Measurements from ENCODE around the gene RTP5. TPM values are rescaled to one million over a fixed set of nuclear protein-coding genes. Genes with fewer than 3 reads are reported as not detected.

RTP5 gene
- total and polyA plus RNA-seq, 9 donors: 0.05 to 0.06 (median 0.05) TPM; not detected in 6

GRCh38 chr2:241852981-241853631 is 16.4 kb upstream of the RTP5 start:
- Histone ChIP-seq H3K27me3 (ENCODE audit: control insufficient read depth, insufficient read depth, low read length) (peaks cover 3% of the 10 kb centered on the region), H3K4me3 (ENCODE audit: low read length) (no peak overlapping the region), H3K4me1 (ENCODE audit: control insufficient read depth, insufficient read depth, low read length) (peaks cover 14% of the 10 kb centered on the region), H3K9me3 (replicated peaks; ENCODE audit: control insufficient read depth, low read depth, low read length) (no peaks in the 10 kb centered on the region), H3K36me3 (ENCODE audit: control insufficient read depth, insufficient read depth, low read length) (no peaks in the 10 kb centered on the region), H3K27ac (ENCODE audit: low read length) (no peak overlapping the region)
- 87% methylated on average over 9 of the region's 10 CpGs for WGBS (ENCODE audit: insufficient coverage)
- no peak for DNase-seq

DNA sequence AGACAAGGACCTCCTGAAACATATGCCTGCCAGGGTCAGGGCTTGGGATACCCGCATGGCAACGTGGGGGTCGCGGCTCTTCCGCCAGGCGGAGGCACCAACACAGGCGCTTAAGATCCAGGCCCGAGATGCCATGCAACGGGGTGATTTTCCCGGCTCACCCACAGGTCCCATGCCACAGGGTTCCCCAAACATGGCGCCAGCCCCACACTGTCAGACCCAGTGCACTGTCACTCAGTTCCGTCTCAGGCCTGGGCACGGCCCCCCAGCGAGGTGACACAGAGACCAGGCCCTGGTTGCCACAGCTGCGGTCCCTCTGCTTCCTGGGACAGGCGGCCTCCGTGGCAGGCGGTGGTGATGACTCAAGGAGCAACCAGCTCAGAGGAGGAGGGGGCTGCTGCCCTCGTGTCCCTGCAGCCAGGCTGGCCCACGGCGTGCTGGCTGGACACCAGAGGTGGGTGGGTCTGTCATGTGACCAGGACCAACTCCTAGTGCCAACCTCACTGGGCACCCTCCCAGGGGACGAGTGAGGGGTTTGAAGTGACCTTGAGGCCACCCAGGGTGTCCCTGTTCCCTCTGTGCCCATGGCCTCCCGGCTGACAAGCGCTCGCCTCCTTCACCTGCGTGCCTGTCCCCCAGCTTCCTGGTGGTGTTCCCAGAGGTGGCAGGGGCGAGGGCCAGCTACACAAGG is 15.7 kb upstream of the RTP5 start:
- H3K36me3 ChIP-seq (ENCODE audit: control insufficient read depth, insufficient read depth, low read length): no peaks in the 10 kb centered on the region
- peaks cover 17% of the 10 kb centered on the region for H3K4me1 ChIP-seq (ENCODE audit: control insufficient read depth, insufficient read depth, low read length)
- 77% methylated on average over 24 of the region's 27 CpGs for WGBS (ENCODE audit: insufficient coverage)
- H3K9me3 ChIP-seq (replicated peaks; ENCODE audit: control insufficient read depth, low read depth, low read length): no peaks in the 10 kb centered on the region
- no peak overlapping the region for H3K4me3 ChIP-seq (ENCODE audit: low read length)
- H3K27me3 ChIP-seq (ENCODE audit: control insufficient read depth, insufficient read depth, low read length): peaks cover 5% of the 10 kb centered on the region
- no peak for DNase-seq
- H3K27ac ChIP-seq (ENCODE audit: low read length): no peak overlapping the region

GRCh38 chr2:241854342-241855244 is 14.9 kb upstream of the RTP5 start:
- DNase-seq: no peak

GRCh38 chr2:241855245-241855887 is 14.2 kb upstream of the RTP5 start:
- Histone ChIP-seq H3K27me3 (ENCODE audit: control insufficient read depth, insufficient read depth, low read length) (peaks cover 7% of the 10 kb centered on the region), H3K27ac (ENCODE audit: low read length) (no peak overlapping the region)
- WGBS (ENCODE audit: insufficient coverage): 78% methylated on average over 12 of the region's 18 CpGs

More at GRCh38 chr2:241854342-241855244, 14.9 kb upstream of the RTP5 start:
- H3K9me3 ChIP-seq (replicated peaks; ENCODE audit: control insufficient read depth, low read depth, low read length): no peaks in the 10 kb centered on the region
- H3K4me1 ChIP-seq (ENCODE audit: control insufficient read depth, insufficient read depth, low read length): peaks cover 24% of the 10 kb centered on the region
- H3K4me3 ChIP-seq (ENCODE audit: low read length): no peak overlapping the region
- H3K27me3 ChIP-seq (ENCODE audit: control insufficient read depth, insufficient read depth, low read length): peaks cover 7% of the 10 kb centered on the region
- 57% methylated on average over 16 of the region's 21 CpGs for WGBS (ENCODE audit: insufficient coverage)
- no peaks in the 10 kb centered on the region for H3K36me3 ChIP-seq (ENCODE audit: control insufficient read depth, insufficient read depth, low read length)
- no peak overlapping the region for H3K27ac ChIP-seq (ENCODE audit: low read length)

GRCh38 chr2:241855888-241856422 is 13.6 kb upstream of the RTP5 start:
- 49% methylated on average over 18 of the region's 20 CpGs for WGBS (ENCODE audit: insufficient coverage)
- Histone ChIP-seq H3K36me3 (ENCODE audit: control insufficient read depth, insufficient read depth, low read length) (no peaks in the 10 kb centered on the region), H3K27me3 (ENCODE audit: control insufficient read depth, insufficient read depth, low read length) (peaks cover 7% of the 10 kb centered on the region), H3K4me3 (ENCODE audit: low read length) (no peak overlapping the region), H3K4me1 (ENCODE audit: control insufficient read depth, insufficient read depth, low read length) (peaks cover 37% of the 10 kb centered on the region), H3K9me3 (replicated peaks; ENCODE audit: control insufficient read depth, low read depth, low read length) (no peaks in the 10 kb centered on the region), H3K27ac (ENCODE audit: low read length) (no peak overlapping the region)
- no peak for DNase-seq

More at GRCh38 chr2:241855245-241855887, 14.2 kb upstream of the RTP5 start:
- H3K9me3 ChIP-seq (replicated peaks; ENCODE audit: control insufficient read depth, low read depth, low read length): no peaks in the 10 kb centered on the region
- H3K4me3 ChIP-seq (ENCODE audit: low read length): no peak overlapping the region
- DNase-seq: no peak
- no peaks in the 10 kb centered on the region for H3K36me3 ChIP-seq (ENCODE audit: control insufficient read depth, insufficient read depth, low read length)
- H3K4me1 ChIP-seq (ENCODE audit: control insufficient read depth, insufficient read depth, low read length): peaks cover 32% of the 10 kb centered on the region

- Histone ChIP-seq H3K4me3 (ENCODE audit: low read length) (no peak overlapping the region), H3K27me3 (ENCODE audit: control insufficient read depth, insufficient read depth, low read length) (peaks cover 8% of the 10 kb centered on the region), H3K27ac (ENCODE audit: low read length) (no peak overlapping the region), H3K4me1 (ENCODE audit: control insufficient read depth, insufficient read depth, low read length) (peaks cover 37% of the 10 kb centered on the region), H3K36me3 (ENCODE audit: control insufficient read depth, insufficient read depth, low read length) (no peaks in the 10 kb centered on the region), H3K9me3 (replicated peaks; ENCODE audit: control insufficient read depth, low read depth, low read length) (no peaks in the 10 kb centered on the region)
- 85% methylated on average over 25 of the region's 28 CpGs for WGBS (ENCODE audit: insufficient coverage)
- no peak for DNase-seq
These were observed 12.4 kb upstream of the RTP5 start for GRCh38 chr2:241857041-241857541.

GRCh38 chr2:241857572-241858121 is 11.9 kb upstream of the RTP5 start:
- WGBS (ENCODE audit: insufficient coverage): 87% methylated on average over 11 of the region's 18 CpGs
- H3K9me3 ChIP-seq (replicated peaks; ENCODE audit: control insufficient read depth, low read depth, low read length): no peaks in the 10 kb centered on the region
- no peak for DNase-seq
- H3K36me3 ChIP-seq (ENCODE audit: control insufficient read depth, insufficient read depth, low read length): no peaks in the 10 kb centered on the region
- H3K4me3 ChIP-seq (ENCODE audit: low read length): no peak overlapping the region
- H3K27ac ChIP-seq (ENCODE audit: low read length): no peak overlapping the region
- peaks cover 37% of the 10 kb centered on the region for H3K4me1 ChIP-seq (ENCODE audit: control insufficient read depth, insufficient read depth, low read length)
- peaks cover 14% of the 10 kb centered on the region for H3K27me3 ChIP-seq (ENCODE audit: control insufficient read depth, insufficient read depth, low read length)

DNA sequence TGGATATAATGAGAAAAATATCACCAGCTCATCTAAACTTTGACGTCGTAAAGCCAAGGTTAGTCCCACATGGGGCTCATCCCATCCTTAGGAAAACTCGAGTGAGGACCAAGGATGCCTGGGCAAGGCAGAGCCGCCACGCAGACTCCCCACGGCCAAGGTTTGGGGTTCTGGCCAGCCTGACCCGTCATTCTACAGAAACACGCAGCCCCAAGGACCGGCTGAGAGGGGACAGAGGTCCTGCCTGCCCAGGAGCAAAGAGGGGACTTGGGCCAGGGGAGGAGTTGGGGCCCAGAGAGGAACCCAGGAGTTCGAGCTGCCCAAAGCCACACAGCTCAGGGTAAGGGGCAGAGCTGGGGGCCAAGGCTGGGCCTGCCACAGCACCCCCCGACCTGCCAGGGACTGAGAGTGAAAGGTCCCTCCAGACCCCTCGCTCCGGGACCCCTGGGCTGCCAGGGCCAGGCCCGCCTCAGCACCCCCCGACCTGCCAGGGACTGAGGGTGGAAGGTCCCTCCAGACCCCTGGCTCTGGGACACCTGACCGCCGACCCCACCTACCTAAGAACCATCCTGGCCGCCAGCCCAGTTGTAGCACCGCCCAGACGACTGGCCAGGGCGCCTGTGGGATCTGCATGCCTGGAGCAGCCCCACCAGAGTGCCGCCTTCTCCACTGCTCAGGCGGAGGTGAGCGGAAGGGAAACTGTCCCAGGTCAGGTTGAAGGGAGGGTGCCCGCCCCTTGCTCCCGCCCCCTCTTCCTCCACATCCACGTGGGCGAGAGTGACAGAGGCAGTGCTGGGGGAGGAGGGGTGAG is 11.1 kb upstream of the RTP5 start, which contains the start of gene PDCD1:
Gene PDCD1 (minus strand): TSS at position 689 of the 811 bp plus-strand sequence. CDS start 56 bp downstream, at position 633.
- Histone ChIP-seq H3K4me3 (ENCODE audit: low read length) (no peak within 1 kb of the TSS), H3K36me3 (ENCODE audit: control insufficient read depth, insufficient read depth, low read length) (no peaks in the 10 kb centered on the region), H3K9me3 (replicated peaks; ENCODE audit: control insufficient read depth, low read depth, low read length) (no peaks in the 10 kb centered on the region), H3K27ac (ENCODE audit: low read length) (peak within 1 kb of the TSS; percentile 84), H3K27me3 (ENCODE audit: control insufficient read depth, insufficient read depth, low read length) (peaks cover 20% of the 10 kb centered on the region), H3K4me1 (ENCODE audit: control insufficient read depth, insufficient read depth, low read length) (peaks cover 38% of the 10 kb centered on the region)
- 71% methylated on average over 13 of the region's 28 CpGs for WGBS (ENCODE audit: insufficient coverage)
- peak; percentile 27 for DNase-seq

All from muscle of leg (tissue), 11 donors.